Activated T-cell treated with anti-CD3 and anti-CD28 coated beads, Interleukin-2, amount 50 U/mL, for 48 hours (primary cell): Measurements from ENCODE around the gene TPSB2.

ENCODE experiments used
- DNase-seq, 2 experiments: peaks; one replicate each; pipeline ENCODE4 v3.0.0-alpha.2; 2020

TPSB2 gene

DNA sequence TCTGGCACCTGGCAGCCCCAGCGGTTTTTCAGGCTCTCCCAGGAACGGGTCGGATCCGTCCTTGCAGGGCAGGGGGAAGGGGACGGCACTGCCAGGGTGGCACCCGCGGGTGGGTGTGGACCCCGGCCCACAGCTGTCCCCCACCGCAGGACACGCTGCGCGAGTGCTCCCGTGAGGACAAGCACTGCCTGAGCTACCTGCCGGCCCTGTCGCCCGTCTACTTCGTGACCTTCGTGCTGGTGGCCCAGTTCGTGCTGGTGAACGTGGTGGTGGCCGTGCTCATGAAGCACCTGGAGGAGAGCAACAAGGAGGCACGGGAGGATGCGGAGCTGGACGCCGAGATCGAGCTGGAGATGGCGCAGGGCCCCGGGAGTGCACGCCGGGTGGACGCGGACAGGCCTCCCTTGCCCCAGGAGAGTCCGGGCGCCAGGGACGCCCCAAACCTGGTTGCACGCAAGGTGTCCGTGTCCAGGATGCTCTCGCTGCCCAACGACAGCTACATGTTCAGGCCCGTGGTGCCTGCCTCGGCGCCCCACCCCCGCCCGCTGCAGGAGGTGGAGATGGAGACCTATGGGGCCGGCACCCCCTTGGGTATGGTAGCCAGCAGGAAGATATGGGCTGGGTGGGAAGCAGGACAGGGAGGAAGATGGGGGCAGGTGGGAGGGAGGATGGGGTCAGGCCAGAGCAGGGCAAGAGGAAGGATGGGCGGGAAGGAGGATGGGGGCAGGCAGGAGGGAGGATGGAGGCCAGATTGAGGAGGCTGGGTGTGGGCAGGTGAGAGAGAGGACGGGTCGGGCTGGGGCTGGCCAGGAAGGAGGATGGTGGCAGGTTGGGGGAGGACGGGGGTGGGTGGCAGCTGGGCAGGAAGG lies 11.7 kb downstream of the TPSB2 start:
- DNase-seq: no peak

DNA sequence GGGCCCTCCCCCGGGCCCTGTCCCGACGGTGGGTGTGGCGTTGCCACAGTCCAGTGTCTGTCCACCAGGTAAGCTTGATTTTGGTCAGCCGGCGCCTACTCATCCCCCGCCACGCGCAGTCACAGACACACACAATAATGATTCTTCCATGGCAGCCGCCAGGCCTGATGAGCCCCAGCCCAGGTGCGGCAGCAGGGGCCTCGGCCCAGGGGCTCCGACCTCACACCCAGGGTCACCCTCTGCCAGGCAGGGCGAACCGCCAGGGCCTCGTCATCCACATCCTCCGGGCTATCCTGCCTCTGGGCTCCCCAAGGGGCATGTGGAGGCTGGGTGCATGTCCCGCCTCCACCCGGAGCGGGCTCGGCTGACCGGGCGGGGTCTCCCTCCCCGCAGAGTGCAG lies 12.5 kb downstream of the TPSB2 start:
- no peak for DNase-seq

DNA sequence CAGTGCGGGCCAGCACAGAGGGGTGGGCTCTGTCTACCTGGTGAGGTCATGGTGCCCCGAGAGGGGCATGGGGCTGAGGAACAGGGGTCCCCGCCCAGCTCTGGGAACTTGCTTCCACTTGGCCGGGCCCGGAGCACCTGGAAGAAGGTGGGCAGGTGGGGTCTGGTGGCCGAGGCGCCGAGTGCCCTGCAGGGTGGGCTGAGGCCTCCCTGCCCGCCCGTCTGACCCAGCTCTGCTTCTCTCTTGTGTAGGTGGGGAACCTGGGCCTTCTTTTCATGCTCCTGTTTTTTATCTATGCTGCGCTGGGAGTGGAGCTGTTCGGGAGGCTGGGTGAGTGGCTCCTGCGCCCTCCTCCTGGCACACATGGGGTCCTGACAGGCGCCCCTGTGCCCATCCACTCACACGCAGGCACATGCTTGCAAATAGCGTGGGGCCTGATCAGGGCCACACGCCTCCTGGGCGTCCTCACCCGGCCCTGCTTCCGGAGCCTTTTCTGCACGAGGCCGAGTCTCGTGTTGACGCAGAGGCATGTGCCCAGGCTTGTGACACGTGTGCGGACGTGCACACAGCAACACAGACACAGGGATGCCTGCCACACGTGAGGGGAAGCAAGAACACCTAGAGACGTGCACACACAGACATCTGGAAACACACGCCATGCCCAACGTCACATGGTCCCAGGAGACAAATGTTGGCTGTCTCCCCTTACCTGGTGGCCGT lies 13.1 kb downstream of the TPSB2 start:
- DNase-seq: no peak

DNA sequence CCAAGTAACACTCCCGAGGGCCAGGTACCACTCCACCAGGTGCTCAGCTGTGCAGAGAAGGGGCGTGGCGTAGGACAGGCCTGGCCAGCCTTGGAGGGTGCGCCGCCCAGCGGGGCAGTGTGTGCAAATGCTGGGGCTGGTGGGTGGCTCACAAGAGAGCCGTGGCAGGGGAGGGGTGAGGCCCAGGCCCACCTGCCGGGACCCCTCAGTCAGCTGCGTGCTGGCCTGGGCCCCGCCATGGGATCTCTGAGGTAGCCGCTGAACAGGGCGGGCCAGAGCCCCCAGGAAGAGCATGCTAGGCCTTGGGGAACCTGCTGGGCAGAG lies 13.7 kb downstream of the TPSB2 start:
- no peak for DNase-seq

DNA sequence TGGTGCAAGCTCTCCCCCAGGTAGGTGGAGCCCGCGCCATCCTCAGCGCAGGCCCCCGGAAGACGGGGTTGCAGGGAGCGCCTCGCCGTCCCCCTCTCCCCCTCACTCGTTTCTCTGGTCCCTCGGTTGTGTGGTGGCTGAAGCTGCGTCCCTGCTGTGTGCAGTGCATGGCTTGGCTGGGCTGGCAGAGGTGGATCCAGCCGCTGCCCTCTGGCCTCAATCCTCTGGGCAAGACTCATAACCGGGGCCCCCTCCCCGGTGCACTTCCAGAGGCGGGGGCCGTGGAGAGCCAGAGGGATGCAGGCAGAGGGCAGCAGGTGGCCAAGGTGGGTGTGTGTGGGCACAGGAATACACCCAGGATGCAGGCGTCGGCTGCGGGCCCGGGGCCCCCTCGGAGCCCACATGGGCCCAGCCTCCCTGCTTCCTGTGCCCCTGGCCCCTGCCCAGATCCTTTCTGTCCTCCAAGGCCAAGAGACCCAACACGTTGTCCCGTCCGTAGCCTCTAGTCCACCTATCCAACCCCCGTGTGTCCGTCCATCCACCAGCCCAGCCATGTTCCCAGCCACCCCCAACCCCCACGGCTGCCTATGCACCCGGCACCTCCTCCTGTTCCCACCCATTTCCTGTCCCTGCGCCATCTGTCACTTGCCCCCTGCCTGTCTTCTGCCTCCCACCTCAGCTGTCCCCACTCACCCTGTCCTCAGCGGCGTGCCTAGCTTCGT lies 14.2 kb downstream of the TPSB2 start:
- DNase-seq: no peak

DNA sequence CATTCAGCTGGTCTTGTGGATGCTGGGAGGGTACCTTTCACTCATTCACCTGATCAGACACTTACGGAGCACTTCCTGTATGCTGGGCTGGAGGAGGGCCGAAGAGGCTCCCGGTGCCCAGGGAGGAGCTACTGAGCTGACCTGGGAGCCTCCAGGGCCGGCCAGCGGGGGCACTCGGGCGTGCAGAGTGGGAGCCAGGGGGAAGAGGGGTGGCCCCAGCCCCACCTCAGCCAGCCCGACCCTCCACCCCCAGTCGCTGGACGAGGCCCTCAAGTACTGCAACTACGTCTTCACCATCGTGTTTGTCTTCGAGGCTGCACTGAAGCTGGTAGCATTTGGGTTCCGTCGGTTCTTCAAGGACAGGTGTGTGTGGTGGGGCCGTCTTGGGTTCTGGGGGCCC lies 15.3 kb downstream of the TPSB2 start:
- no peak for DNase-seq

DNA sequence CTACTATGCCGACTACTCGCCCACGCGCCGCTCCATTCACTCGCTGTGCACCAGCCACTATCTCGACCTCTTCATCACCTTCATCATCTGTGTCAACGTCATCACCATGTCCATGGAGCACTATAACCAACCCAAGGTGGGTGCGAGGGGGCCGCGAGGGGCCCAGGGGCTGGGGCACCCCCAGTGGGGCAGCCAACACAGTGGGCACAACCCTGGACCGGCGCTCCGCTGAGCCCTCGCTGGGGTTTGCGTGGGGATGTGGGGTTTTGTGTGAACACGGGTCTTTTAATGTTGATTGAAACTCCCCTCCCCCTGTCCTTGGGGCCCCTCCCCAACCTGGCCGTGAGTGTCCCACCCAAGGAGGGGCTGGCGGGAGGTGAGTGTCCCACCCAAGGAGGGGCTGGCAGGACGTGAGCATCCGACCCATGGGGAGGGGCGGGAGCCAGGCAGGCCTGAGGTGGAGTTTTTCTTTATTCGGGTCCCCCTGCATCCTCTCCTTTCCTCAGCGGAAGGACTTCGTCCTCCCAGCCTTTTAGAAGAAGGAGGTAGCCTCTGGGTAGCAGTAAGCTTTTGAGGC lies 16.1 kb downstream of the TPSB2 start:
- DNase-seq: no peak

DNA sequence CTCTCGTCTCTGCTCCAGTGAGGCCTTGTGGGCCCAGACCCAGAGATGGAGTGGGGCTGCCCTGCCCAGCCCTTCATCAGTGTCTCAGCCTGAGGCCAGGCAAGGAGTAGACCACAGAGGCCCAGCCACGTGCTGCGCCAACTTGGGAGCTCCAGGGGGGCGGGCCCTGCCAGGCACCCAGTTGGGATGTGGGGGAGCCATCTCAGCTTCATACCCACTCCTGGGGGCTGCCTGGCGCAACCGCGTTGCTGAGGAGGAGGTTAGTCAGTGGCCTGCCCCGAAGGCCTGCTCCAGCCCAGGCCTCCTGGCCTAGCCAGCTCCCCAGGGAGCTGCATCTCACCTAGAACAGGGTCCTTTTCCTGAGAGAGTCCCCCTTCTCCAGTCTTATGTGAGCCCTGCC lies 16.8 kb downstream of the TPSB2 start:
- DNase-seq: no peak

DNA sequence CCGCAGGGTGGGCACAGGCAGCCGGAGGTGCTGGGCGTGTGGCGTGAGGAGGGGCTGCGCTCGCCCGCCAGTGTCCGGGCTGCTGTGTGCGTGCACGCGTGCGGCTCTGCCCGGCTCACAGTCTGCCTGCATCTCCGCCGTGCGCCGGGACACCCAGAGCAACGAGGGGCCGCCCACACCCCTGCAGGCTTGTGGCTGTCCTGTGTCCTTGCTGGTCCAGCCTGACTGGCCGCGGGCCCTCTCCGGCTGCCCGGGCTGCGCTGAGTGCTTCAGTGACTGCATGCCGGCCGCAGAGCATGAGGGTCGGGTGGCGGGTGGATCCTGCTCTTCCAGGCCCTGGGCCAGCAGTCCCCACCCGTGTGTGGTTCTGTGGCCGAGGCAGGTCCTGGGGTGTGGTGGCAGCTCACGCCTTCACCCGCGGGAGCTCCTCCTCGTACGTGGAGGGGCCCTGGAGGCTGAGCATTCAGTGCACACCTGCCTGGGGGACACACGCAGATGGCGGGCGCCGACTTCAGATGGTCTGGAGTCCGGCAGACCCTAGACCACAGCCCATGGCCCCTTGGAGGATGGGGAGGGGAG lies 17.3 kb downstream of the TPSB2 start:
- no peak for DNase-seq

DNA sequence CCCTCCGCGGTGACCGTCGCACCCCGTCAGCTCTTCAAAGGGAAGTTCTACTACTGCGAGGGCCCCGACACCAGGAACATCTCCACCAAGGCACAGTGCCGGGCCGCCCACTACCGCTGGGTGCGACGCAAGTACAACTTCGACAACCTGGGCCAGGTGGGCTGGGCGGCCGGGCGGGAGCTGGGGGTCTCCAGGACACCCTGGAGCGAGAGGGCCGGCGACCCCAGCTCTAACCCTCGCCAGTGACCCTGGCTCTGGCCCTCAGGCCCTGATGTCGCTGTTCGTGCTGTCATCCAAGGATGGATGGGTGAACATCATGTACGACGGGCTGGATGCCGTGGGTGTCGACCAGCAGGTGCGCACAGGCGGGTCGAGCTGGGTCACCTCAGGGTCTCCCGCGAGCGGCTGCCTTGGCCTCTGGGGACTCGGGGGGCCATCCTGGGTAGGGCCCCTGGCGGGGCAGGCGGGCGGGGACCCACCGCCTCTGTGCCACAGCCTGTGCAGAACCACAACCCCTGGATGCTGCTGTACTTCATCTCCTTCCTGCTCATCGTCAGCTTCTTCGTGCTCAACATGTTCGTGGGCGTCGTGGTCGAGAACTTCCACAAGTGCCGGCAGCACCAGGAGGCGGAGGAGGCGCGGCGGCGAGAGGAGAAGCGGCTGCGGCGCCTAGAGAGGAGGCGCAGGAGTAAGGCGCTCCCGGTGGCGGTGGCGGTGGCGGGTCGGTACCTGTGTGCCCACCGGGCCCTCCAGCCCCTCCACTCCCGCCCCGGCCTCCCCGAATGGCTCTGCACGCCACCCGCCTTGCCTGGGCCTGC lies 18.3 kb downstream of the TPSB2 start:
- DNase-seq: no peak

DNA sequence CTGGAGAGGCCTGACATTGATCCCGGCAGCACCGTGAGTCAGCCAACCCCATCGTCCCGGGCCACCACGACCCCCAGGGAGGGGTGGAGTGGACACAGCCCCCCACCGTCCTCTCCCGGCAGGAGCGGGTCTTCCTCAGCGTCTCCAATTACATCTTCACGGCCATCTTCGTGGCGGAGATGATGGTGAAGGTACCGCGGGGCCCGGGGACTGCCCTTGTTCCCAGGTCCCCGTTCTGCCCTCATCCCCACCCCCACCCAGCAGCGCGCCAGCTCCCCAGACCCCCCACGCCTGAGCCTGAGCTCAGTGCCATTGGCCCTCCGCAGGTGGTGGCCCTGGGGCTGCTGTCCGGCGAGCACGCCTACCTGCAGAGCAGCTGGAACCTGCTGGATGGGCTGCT lies 19.5 kb downstream of the TPSB2 start:
- no peak for DNase-seq

DNA sequence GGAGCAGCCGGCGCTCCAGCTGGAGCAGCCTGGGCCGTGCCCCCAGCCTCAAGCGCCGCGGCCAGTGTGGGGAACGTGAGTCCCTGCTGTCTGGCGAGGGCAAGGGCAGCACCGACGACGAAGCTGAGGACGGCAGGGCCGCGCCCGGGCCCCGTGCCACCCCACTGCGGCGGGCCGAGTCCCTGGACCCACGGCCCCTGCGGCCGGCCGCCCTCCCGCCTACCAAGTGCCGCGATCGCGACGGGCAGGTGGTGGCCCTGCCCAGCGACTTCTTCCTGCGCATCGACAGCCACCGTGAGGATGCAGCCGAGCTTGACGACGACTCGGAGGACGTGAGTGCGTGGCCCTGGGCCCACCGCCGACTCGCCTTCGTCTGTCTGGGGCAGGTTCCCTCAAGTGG lies 20.9 kb downstream of the TPSB2 start:
- DNase-seq: no peak

DNA sequence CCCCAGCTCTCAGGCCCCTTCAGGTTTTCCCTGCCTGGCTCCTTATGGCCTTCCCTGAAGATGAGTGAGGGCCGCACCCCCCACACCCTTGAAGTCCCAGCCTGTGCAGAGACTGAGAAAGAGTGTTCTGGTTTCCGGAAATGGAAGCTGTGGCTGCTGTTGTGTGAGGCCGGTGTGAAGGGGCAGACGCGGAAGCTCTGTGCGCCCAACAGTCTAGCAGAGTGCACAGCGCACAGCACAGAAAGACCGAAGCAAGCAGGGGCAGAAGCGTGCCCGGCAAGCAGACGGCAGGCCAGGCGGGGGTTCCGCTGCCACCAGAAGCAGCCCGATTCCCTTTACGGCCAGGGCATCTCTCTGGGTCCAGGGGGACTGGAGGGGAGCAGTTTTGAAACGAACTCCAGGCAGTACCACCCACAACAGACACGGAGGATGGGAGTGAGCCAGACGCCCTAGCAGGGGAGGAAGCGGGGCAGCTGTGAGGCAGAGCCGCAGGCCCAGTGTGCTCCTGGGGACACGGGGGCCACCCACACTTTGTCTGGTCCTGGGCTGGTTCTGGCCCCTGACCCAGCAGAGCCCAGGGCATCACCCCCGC lies 21.6 kb downstream of the TPSB2 start:
- no peak for DNase-seq

DNA sequence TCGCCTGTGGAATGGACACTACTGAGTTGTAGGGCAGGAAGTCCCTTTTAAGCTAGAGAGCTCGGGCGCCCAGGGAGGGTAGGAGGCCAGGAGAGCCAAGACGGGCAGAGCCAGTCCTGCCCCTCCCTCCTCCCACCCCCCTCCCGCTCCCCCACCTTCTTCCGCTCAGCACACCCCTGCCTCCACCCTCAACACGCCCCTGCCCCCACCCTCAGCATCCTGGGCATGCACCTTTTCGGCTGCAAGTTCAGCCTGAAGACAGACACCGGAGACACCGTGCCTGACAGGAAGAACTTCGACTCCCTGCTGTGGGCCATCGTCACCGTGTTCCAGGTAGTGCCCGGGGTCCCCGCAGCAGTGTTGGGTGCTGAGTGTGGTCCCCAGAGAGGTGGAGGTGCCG lies 23.2 kb downstream of the TPSB2 start:
- DNase-seq: no peak

DNA sequence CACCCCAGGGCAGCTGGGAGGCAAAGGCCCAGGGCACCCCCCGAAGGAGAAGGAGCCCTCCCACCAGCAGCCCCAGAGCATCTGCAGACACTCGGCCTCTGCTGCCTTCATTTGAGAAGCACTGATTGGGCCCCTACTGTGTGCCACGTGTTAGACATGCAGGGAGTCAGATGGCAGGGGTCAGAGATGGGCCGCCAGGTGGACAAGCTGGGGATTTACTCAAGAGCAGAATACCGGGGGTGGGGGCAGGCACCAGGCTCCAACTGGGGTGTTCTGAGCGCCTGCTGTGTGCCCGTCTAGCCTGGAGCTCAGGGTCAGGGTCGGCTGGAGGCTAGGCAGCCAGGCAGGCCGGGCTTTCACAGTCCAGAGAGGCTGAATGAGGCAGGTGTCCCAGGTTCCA lies 23.7 kb downstream of the TPSB2 start:
- no peak for DNase-seq

DNA sequence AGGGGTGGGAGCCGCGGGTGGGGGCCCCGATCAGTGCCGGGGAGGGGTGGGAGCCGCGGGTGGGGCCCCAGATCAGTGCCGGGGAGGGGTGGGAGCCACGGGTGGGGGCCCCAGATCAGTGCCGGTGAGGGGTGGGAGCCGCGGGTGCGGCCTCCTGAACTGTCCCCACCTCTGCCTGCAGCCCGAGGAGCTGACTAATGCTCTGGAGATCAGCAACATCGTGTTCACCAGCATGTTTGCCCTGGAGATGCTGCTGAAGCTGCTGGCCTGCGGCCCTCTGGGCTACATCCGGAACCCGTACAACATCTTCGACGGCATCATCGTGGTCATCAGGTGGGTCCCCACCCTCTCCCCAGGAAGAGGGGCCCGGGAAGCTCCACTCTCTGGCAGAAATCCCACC lies 25.1 kb downstream of the TPSB2 start:
- no peak for DNase-seq

DNA sequence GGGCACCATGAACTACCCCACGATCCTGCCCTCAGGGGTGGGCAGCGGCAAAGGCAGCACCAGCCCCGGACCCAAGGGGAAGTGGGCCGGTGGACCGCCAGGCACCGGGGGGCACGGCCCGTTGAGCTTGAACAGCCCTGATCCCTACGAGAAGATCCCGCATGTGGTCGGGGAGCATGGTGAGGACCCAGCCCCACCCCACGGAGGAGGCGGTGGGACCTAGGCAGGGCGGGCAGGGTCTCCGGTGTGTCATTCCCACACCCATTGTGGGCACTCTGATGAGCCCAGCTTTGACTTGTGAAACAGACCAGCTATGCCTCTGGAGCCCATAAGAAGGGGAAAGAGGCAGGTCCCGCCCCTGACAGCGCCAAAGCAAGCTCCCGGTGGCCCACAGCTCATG lies 27.7 kb downstream of the TPSB2 start:
- no peak for DNase-seq

DNA sequence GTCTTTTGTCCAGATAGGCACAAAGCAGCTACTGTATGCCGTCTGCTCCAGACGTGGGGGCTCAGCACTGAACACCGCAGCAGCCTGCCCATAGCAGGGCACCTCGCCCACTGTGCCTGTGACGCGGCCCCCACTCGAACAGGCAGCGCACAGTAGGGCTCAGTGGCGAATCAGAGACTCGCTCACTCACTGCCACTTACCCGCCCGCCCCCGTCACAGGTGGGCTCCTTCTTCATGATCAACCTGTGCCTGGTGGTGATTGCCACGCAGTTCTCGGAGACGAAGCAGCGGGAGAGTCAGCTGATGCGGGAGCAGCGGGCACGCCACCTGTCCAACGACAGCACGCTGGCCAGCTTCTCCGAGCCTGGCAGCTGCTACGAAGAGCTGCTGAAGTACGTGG lies 28.5 kb downstream of the TPSB2 start:
- DNase-seq: no peak

DNA sequence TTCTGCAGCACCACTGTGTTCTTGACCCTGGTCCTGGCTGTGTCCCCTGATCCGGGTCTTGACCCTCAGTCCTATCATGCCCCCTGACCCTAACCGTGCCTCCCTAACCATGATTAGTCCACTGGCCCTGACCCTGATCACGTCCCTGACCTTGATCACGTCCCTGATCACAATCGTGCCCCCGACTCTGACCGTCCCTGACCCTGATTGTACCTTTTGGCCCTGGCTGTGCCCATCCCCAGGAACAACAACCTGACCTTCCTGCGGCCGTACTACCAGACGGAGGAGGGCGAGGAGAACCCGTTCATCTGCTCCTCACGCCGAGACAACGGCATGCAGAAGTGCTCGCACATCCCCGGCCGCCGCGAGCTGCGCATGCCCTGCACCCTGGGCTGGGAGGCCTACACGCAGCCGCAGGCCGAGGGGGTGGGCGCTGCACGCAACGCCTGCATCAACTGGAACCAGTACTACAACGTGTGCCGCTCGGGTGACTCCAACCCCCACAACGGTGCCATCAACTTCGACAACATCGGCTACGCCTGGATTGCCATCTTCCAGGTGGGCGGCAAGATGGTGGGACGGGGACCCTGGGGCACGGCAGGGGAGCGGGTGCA lies 29.9 kb downstream of the TPSB2 start:
- DNase-seq: no peak

DNA sequence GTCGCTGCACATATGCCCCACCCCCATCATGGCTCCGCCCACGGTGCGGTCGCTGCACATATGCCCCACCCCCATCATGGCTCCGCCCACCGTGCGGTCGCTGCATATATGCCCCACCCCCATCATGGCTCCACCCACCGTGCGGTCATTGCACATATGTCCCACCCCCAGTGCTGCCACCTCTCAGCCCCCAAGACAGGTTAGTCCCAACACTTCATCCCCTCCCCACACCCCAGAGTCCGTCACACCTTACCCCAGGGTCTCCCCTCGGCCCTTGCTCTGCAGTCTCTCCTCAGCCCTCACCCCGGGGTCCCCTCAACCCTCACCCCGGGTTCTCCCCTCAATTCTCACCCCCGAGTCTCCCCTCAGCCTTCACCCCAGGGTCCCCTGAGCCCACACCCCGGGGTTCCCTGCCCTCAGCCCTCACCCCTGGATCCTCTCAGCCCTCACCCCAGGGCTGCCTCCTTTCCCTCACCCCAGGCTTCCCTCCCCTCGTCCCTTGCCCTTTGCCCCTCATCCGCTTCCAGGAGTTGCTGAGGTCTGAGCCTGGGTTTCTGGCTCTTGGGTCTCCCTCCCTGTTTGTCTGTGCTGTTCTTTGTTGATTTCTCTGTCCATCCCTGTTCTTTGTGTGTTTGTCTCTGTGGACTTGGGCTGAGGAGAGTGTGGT lies 30.5 kb downstream of the TPSB2 start:
- DNase-seq: no peak
